CD8-positive, alpha-beta memory T cell (primary cell): ENCODE data around the gene DACT2. TPM values are rescaled to one million over a fixed set of nuclear protein-coding genes. Genes with fewer than 3 reads are reported as not detected.

ENCODE experiments used
- CTCF ChIA-PET: fragments of 350-600 bp; sonication (Branson Sonifier 250); formaldehyde crosslinking; loops from one replicate; lab custom pipeline; 2021; ENCODE audit warnings: antibody characterized with exemption; lab: Charles Lee
- POLR2A ChIA-PET: fragments of 350-600 bp; sonication (Branson Sonifier 250); formaldehyde crosslinking; loops from one replicate; lab custom pipeline; 2021; ENCODE audit warnings: antibody characterized with exemption; lab: Charles Lee
- DNase-seq, 5 donors: peaks; one replicate each; pipeline versions ENCODE4 v3.0.0 to v3.0.0-alpha.2; 2020 to 2022; ENCODE audit warnings: mixed read lengths in 1 of 5
- H3K27ac ChIP-seq: one replicate; pipeline ENCODE4 v1.7.0; 2013; ENCODE audit warnings: low read depth, mild to moderate bottlenecking, low read length, moderate library complexity
- H3K27me3 ChIP-seq: 2 replicates; pipeline ENCODE4 v1.7.0; 2013; ENCODE audit warnings: low read length, mild to moderate bottlenecking; ENCODE audit not compliant: insufficient read depth, poor library complexity, severe bottlenecking
- H3K36me3 ChIP-seq: 2 replicates; pipeline ENCODE4 v1.7.0; 2013; ENCODE audit warnings: mild to moderate bottlenecking, low read length, moderate library complexity; ENCODE audit not compliant: insufficient read depth
- H3K4me1 ChIP-seq: 2 replicates; pipeline ENCODE4 v1.7.0; 2013; ENCODE audit warnings: mild to moderate bottlenecking, low read length, moderate library complexity; ENCODE audit not compliant: insufficient read depth
- H3K4me3 ChIP-seq: 2 replicates; pipeline ENCODE4 v1.7.0; 2013; ENCODE audit warnings: mild to moderate bottlenecking, low read length
- H3K9me3 ChIP-seq: 2 replicates; pipeline ENCODE4 v1.7.0; 2013; ENCODE audit warnings: mild to moderate bottlenecking, low read length
- H3K27ac Mint-ChIP-seq, 8 donors: one replicate each; pipeline ENCODE4 v1.8.0; 2020 to 2021; ENCODE audit warnings: mixed read lengths in 8 of 8, mild to moderate bottlenecking in 6 of 8, inconsistent platforms in 3 of 8, moderate library complexity in 3 of 8
- H3K27me3 Mint-ChIP-seq, 2 donors: one replicate each; pipeline ENCODE4 v1.8.0; 2020 to 2021; ENCODE audit warnings: mixed read lengths in 2 of 2, mild to moderate bottlenecking in 1 of 2, moderate library complexity in 1 of 2
- H3K36me3 Mint-ChIP-seq, 3 donors: one replicate each; pipeline ENCODE4 v1.8.0; 2020 to 2021; ENCODE audit warnings: mixed read lengths in 3 of 3, inconsistent platforms in 1 of 3, mild to moderate bottlenecking in 1 of 3
- H3K4me1 Mint-ChIP-seq, 3 donors: one replicate each; pipeline ENCODE4 v1.8.0; 2020 to 2021; ENCODE audit warnings: mixed read lengths in 3 of 3, inconsistent platforms in 1 of 3, mild to moderate bottlenecking in 1 of 3
- H3K4me3 Mint-ChIP-seq, 7 donors: one replicate each; pipeline ENCODE4 v1.8.0; 2020 to 2021; ENCODE audit warnings: mixed read lengths in 7 of 7, mild to moderate bottlenecking in 6 of 7, moderate library complexity in 4 of 7, inconsistent platforms in 2 of 7
- H3K9me3 Mint-ChIP-seq, 5 donors: one replicate each; pipeline ENCODE4 v1.8.0; 2020 to 2022; ENCODE audit warnings: mixed read lengths in 5 of 5, mild to moderate bottlenecking in 3 of 5, moderate library complexity in 2 of 5, inconsistent platforms in 1 of 5
- polyA plus RNA-seq: library from polyadenylated mRNA; unstranded; fragments of 300-500 nt; fragmentation: Illumina TruSeq; gene quantifications from one replicate; pipeline ENCODE4 v1.2.3, GENCODE V29; 2021
- total RNA-seq, 2 experiments: library from RNA; stranded (reverse); gene quantifications; one replicate each; pipeline ENCODE4 v1.2.3, GENCODE V29; 2021

The DACT2 gene
- total and polyA plus RNA-seq, 3 experiments from 2014 or later, result not detected

GRCh38 chr6:168328086-168328485 lies 8.5 kb upstream of the DACT2 start:
- peaks cover 0 to 2% (median 0%) of the 10 kb centered on the region in 5 donors for H3K9me3 Mint-ChIP-seq
- no peaks in the 10 kb centered on the region for H3K36me3 Mint-ChIP-seq
- no peak overlapping the region for H3K27ac Mint-ChIP-seq
- no peaks in the 10 kb centered on the region for H3K4me1 Mint-ChIP-seq
- Histone ChIP-seq H3K4me1 (no peaks in the 10 kb centered on the region), H3K27ac (no peak overlapping the region), H3K4me3 (no peak overlapping the region), H3K9me3 (no peaks in the 10 kb centered on the region), H3K27me3 (no peaks in the 10 kb centered on the region), H3K36me3 (no peaks in the 10 kb centered on the region)
- H3K27me3 Mint-ChIP-seq, result peaks cover 17 to 46% of the 10 kb centered on the region in 2 donors
- ChIA-PET CTCF (no interaction called here), POLR2A (no interaction called here)
- no peak overlapping the region for H3K4me3 Mint-ChIP-seq
- no peak for DNase-seq

GRCh38 chr6:168326294-168327261 lies 7.0 kb upstream of the DACT2 start:
- H3K9me3 ChIP-seq, result no peaks in the 10 kb centered on the region
- no peak overlapping the region for H3K27ac ChIP-seq
- no peaks in the 10 kb centered on the region for H3K4me1 Mint-ChIP-seq
- H3K36me3 Mint-ChIP-seq, result no peaks in the 10 kb centered on the region
- no peak overlapping the region for H3K27ac Mint-ChIP-seq
- H3K4me1 ChIP-seq, result no peaks in the 10 kb centered on the region
- POLR2A ChIA-PET, result no interaction called here
- H3K4me3 ChIP-seq, result no peak overlapping the region
- CTCF ChIA-PET, result no interaction called here
- H3K4me3 Mint-ChIP-seq, result no peak overlapping the region
- H3K36me3 ChIP-seq, result no peaks in the 10 kb centered on the region
- no peak for DNase-seq
- peaks cover 0 to 4% (median 0%) of the 10 kb centered on the region in 5 donors for H3K9me3 Mint-ChIP-seq
- no peaks in the 10 kb centered on the region for H3K27me3 ChIP-seq
- H3K27me3 Mint-ChIP-seq, result peaks cover 11 to 53% of the 10 kb centered on the region in 2 donors

- Mint-ChIP-seq H3K4me3 (no peak overlapping the region), H3K27ac (no peak overlapping the region), H3K36me3 (no peaks in the 10 kb centered on the region), H3K27me3 (peaks cover 15 to 59% of the 10 kb centered on the region in 2 donors), H3K4me1 (no peaks in the 10 kb centered on the region), H3K9me3 (peaks cover 0 to 8% (median 0%) of the 10 kb centered on the region in 5 donors)
- no peak overlapping the region for H3K27ac ChIP-seq
- ChIA-PET CTCF (no interaction called here), POLR2A (no interaction called here)
- no peaks in the 10 kb centered on the region for H3K9me3 ChIP-seq
- H3K4me3 ChIP-seq, result no peak overlapping the region
- no peak for DNase-seq
- H3K27me3 ChIP-seq, result no peaks in the 10 kb centered on the region
- H3K36me3 ChIP-seq, result no peaks in the 10 kb centered on the region
- H3K4me1 ChIP-seq, result no peaks in the 10 kb centered on the region
Observed at GRCh38 chr6:168322966-168323365, 3.4 kb upstream of the DACT2 start.

- Mint-ChIP-seq H3K9me3 (peaks cover 0 to 8% (median 0%) of the 10 kb centered on the region in 5 donors), H3K27ac (no peak overlapping the region), H3K27me3 (peaks cover 10 to 42% of the 10 kb centered on the region in 2 donors), H3K4me1 (no peaks in the 10 kb centered on the region), H3K4me3 (no peak overlapping the region), H3K36me3 (no peaks in the 10 kb centered on the region)
- no peaks in the 10 kb centered on the region for H3K36me3 ChIP-seq
- no peak overlapping the region for H3K4me3 ChIP-seq
- CTCF ChIA-PET, result no interaction called here
- DNase-seq, result no peak
- H3K27me3 ChIP-seq, result no peaks in the 10 kb centered on the region
- POLR2A ChIA-PET, result no interaction called here
- H3K4me1 ChIP-seq, result no peaks in the 10 kb centered on the region
- no peak overlapping the region for H3K27ac ChIP-seq
- no peaks in the 10 kb centered on the region for H3K9me3 ChIP-seq
Observed at GRCh38 chr6:168320634-168321033, 1.1 kb upstream of the DACT2 start.

GRCh38 chr6:168318579-168319278 lies 848 bp downstream of the DACT2 start:
- Histone ChIP-seq H3K4me3 (no peak overlapping the region), H3K4me1 (no peaks in the 10 kb centered on the region), H3K9me3 (no peaks in the 10 kb centered on the region), H3K27me3 (no peaks in the 10 kb centered on the region), H3K27ac (no peak overlapping the region), H3K36me3 (no peaks in the 10 kb centered on the region)
- ChIA-PET CTCF (no interaction called here), POLR2A (no interaction called here)
- peaks cover 0 to 8% (median 0%) of the 10 kb centered on the region in 5 donors for H3K9me3 Mint-ChIP-seq
- no peak overlapping the region for H3K27ac Mint-ChIP-seq
- peaks cover 11 to 44% of the 10 kb centered on the region in 2 donors for H3K27me3 Mint-ChIP-seq
- no peak for DNase-seq
- H3K36me3 Mint-ChIP-seq, result no peaks in the 10 kb centered on the region
- H3K4me1 Mint-ChIP-seq, result no peaks in the 10 kb centered on the region
- no peak overlapping the region for H3K4me3 Mint-ChIP-seq

GRCh38 chr6:168318090-168318489 lies 1.5 kb downstream of the DACT2 start:
- Histone ChIP-seq H3K4me3 (no peak overlapping the region), H3K4me1 (no peaks in the 10 kb centered on the region), H3K27me3 (no peaks in the 10 kb centered on the region), H3K27ac (no peak overlapping the region), H3K36me3 (no peaks in the 10 kb centered on the region), H3K9me3 (no peaks in the 10 kb centered on the region)
- H3K27ac Mint-ChIP-seq, result no peak overlapping the region
- H3K27me3 Mint-ChIP-seq, result peaks cover 12 to 49% of the 10 kb centered on the region in 2 donors
- no peak for DNase-seq
- no peaks in the 10 kb centered on the region for H3K4me1 Mint-ChIP-seq
- no peak overlapping the region for H3K4me3 Mint-ChIP-seq
- CTCF ChIA-PET, result no interaction called here
- POLR2A ChIA-PET, result no interaction called here
- H3K36me3 Mint-ChIP-seq, result no peaks in the 10 kb centered on the region
- H3K9me3 Mint-ChIP-seq, result peaks cover 0 to 8% (median 0%) of the 10 kb centered on the region in 5 donors

GRCh38 chr6:168315596-168315995 lies 4.0 kb downstream of the DACT2 start:
- Histone ChIP-seq H3K4me3 (no peak overlapping the region), H3K4me1 (no peaks in the 10 kb centered on the region), H3K36me3 (no peaks in the 10 kb centered on the region), H3K27me3 (no peaks in the 10 kb centered on the region), H3K27ac (no peak overlapping the region), H3K9me3 (no peaks in the 10 kb centered on the region)
- CTCF ChIA-PET, result no interaction called here
- Mint-ChIP-seq H3K9me3 (peaks cover 0 to 1% (median 0%) of the 10 kb centered on the region in 5 donors), H3K36me3 (no peaks in the 10 kb centered on the region), H3K4me1 (no peaks in the 10 kb centered on the region), H3K4me3 (no peak overlapping the region), H3K27me3 (peaks cover 12 to 33% of the 10 kb centered on the region in 2 donors), H3K27ac (no peak overlapping the region)
- DNase-seq, result no peak
- POLR2A ChIA-PET, result no interaction called here

GRCh38 chr6:168314948-168315347 lies 4.6 kb downstream of the DACT2 start:
- Histone ChIP-seq H3K27me3 (no peaks in the 10 kb centered on the region), H3K4me1 (no peaks in the 10 kb centered on the region), H3K4me3 (no peak overlapping the region), H3K27ac (no peak overlapping the region), H3K9me3 (no peaks in the 10 kb centered on the region), H3K36me3 (no peaks in the 10 kb centered on the region)
- no peaks in the 10 kb centered on the region for H3K4me1 Mint-ChIP-seq
- ChIA-PET POLR2A (no interaction called here), CTCF (no interaction called here)
- DNase-seq, result no peak
- H3K36me3 Mint-ChIP-seq, result no peaks in the 10 kb centered on the region
- no peak overlapping the region for H3K4me3 Mint-ChIP-seq
- H3K27me3 Mint-ChIP-seq, result peaks cover 12 to 30% of the 10 kb centered on the region in 2 donors
- H3K9me3 Mint-ChIP-seq, result no peaks in the 10 kb centered on the region
- H3K27ac Mint-ChIP-seq, result no peak overlapping the region
